Upper lobe of right lung (tissue), 1 donor: ENCODE results near the gene MYO5B. TPM values are rescaled to one million over a fixed set of nuclear protein-coding genes. Genes with fewer than 3 reads are reported as not detected.
A peak's percentile ranks its signal among the peaks of the same experiment; 100 is the strongest.

Experiments
- ATAC-seq: fragments of 200-7000 bp; cut with Tn5 transposase; one replicate; pipeline ENCODE4 v1.9.1; 2020; ENCODE audit warnings: mild to moderate bottlenecking, moderate library complexity
- DNase-seq: peaks from one replicate; pipeline ENCODE4 v3.0.0-alpha.2; 2020
- H3K27ac ChIP-seq: fragments of 200-600 bp; one replicate; pipeline ENCODE4 v1.8.0; 2022
- H3K27me3 ChIP-seq: fragments of 200-600 bp; one replicate; pipeline ENCODE4 v1.8.0; 2022; ENCODE audit warnings: mild to moderate bottlenecking
- H3K36me3 ChIP-seq: fragments of 200-600 bp; one replicate; pipeline ENCODE4 v1.8.0; 2022
- H3K4me1 ChIP-seq: fragments of 200-600 bp; one replicate; pipeline ENCODE4 v1.8.0; 2022
- H3K4me3 ChIP-seq: fragments of 200-600 bp; one replicate; pipeline ENCODE4 v1.8.0; 2022; ENCODE audit warnings: mild to moderate bottlenecking
- H3K9me3 ChIP-seq: fragments of 200-600 bp; one replicate; pipeline ENCODE4 v1.8.0; 2022
- CTCF ChIP-seq: fragments of 200-600 bp; IDR thresholded peaks from one replicate; pipeline ENCODE4 v1.8.0; 2022; ENCODE audit warnings: antibody characterized with exemption
- intact Hi-C: fragments of 100-400 bp; cut with DNase I; formaldehyde crosslinking; loops from one replicate; pipeline ENCODE4 v1.11.0; 2022
- total RNA-seq: library from RNA; stranded (reverse); fragmentation: NEBNext Ultra II Directional; extraction: Animal tissue kit (Norgen Biotek cat#: 25700); gene quantifications from one replicate; pipeline ENCODE4 v1.2.1, GENCODE V29; 2021
- donor health status: DM: no; HTN: yes; CAD: no; lungs with severe emphysema.

The MYO5B gene
- total RNA-seq, 1 donor from 2014 or later: 31.6 TPM

DNA sequence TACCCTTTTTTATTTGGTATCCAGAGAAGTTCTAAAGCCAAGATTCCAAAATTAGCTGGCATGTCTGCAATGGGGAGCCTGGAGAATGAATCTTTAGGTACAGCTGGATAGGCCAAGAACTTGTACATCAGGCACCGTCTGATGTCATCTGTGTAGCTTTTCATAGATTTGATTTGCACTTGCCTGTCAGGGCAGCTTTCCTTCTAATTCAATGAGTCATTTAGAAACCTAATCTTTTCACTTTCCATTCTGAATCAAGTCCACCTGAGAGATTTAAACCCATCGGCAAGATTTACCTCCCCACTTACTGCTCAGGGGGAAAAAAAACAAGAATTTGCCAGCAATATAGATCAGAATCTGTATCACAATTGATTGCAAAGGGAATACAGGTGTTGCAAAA is 320.7 kb downstream of the MYO5B start:
- TF ChIP-seq CTCF: no peak
- Histone ChIP-seq H3K4me1 (no peaks in the 10 kb centered on the region), H3K9me3 (no peaks in the 10 kb centered on the region), H3K4me3 (no peak overlapping the region), H3K27me3 (no peaks in the 10 kb centered on the region), H3K27ac (no peak overlapping the region), H3K36me3 (no peaks in the 10 kb centered on the region)
- intact Hi-C loops: no loop called here
- ATAC-seq (no peak), DNase-seq (no peak)

- Histone ChIP-seq H3K4me1 (no peaks in the 10 kb centered on the region), H3K9me3 (no peaks in the 10 kb centered on the region), H3K27me3 (no peaks in the 10 kb centered on the region), H3K4me3 (no peak overlapping the region), H3K36me3 (no peaks in the 10 kb centered on the region), H3K27ac (no peak overlapping the region)
- DNase-seq (peak; percentile 19), ATAC-seq (no peak)
- intact Hi-C loops: no loop called here
- TF ChIP-seq CTCF: no peak
Measured at GRCh38 chr18:49869354-49869753, 325.6 kb downstream of the MYO5B start.

- no peak for TF ChIP-seq CTCF
- Histone ChIP-seq H3K4me3 (no peak overlapping the region), H3K9me3 (no peaks in the 10 kb centered on the region), H3K27ac (no peak overlapping the region), H3K36me3 (no peaks in the 10 kb centered on the region), H3K4me1 (no peaks in the 10 kb centered on the region), H3K27me3 (no peaks in the 10 kb centered on the region)
- intact Hi-C loops: no loop called here
- ATAC-seq: no peak
- peak; percentile 0 for DNase-seq
Measured at GRCh38 chr18:49866680-49867079, 328.3 kb downstream of the MYO5B start.

GRCh38 chr18:49865401-49865800 is 329.5 kb downstream of the MYO5B start:
- no peaks in the 10 kb centered on the region for H3K27me3 ChIP-seq
- H3K36me3 ChIP-seq: no peaks in the 10 kb centered on the region
- DNase-seq (peak; percentile 49), ATAC-seq (peak; percentile 31)
- no peak overlapping the region for H3K27ac ChIP-seq
- H3K4me3 ChIP-seq: no peak overlapping the region
- no peak for TF ChIP-seq CTCF
- H3K4me1 ChIP-seq: no peaks in the 10 kb centered on the region
- no peaks in the 10 kb centered on the region for H3K9me3 ChIP-seq
- intact Hi-C loops: no loop called here

DNA sequence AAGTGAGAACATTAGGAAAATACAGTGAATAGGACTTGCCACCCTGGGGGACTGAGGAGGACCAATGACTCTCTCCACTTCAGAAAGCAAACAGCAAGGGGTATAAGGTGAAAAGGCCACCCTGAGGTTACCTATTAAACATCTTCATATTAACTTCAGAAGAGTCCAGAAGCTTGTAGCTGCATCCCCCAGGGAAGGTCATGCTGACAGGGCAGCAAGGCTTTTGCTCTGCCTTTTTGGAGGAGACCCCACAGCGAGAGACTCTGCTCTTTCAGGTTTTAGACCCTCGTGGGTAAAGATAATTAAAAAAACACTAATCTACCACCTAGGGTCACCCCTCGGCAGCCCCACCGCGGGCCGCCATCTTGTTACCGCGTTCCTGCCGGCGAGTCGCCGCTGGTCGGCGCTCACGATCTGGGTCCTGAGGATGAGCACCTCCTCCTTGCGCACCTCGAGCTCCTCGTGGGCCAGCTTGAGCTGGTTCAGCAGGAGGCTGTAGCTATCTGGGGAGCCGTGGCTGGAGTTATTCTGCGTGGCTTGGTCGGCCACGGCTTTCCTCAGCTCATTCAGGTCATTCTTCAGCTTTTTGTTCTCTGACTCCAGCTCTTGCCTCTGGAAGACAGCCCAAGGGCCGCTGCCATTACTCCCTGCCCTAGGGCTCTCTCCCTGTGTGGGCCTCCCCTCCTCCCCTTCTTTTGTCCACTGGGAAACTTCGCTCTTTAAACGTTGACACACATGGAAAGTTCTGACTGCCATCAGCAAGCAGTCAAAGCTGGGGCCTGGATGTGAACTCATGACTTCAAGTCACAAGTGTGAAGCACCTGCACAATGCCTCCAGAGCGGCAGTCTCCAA is 331.0 kb downstream of the MYO5B start:
- H3K9me3 ChIP-seq: no peaks in the 10 kb centered on the region
- no peaks in the 10 kb centered on the region for H3K36me3 ChIP-seq
- TF ChIP-seq CTCF: no peak
- ATAC-seq (no peak), DNase-seq (peak; percentile 45)
- intact Hi-C loops: no loop called here
- no peaks in the 10 kb centered on the region for H3K4me1 ChIP-seq
- H3K27me3 ChIP-seq: no peaks in the 10 kb centered on the region
- H3K27ac ChIP-seq: no peak overlapping the region
- no peak overlapping the region for H3K4me3 ChIP-seq
